A549 (cell line): ENCODE data around the gene KRT14. TPM values are rescaled to one million over a fixed set of nuclear protein-coding genes. Genes with fewer than 3 reads are reported as not detected.
A peak's percentile ranks its signal among the peaks of the same experiment; 100 is the strongest.
"Not testable (repeated sequence)": the region's sequence is repeated elsewhere in the genome, so short reads cannot be mapped to it uniquely, and the experiment has no call there.

ENCODE experiments used
- ATAC-seq, 2 experiments: fragments of 200-7000 bp in 1 of 2; fragments of >200 bp in 1 of 2; cut with Nextera tagmentation in 1 of 2; cut with Tn5 transposase in 1 of 2; 3 replicates each; pipeline versions ENCODE4 v1.8.0 to v1.9.1; 2018 to 2020; ENCODE audit warnings: mild to moderate bottlenecking in 1 of 2, moderate library complexity in 1 of 2
- CTCF ChIA-PET: fragments of 300-600 bp; sonication (Branson Sonifier 250); formaldehyde crosslinking; extraction: SDS; loops from one replicate; lab custom pipeline; 2021; ENCODE audit warnings: antibody characterized with exemption, inconsistent platforms; lab: Yijun Ruan, JAX
- POLR2A ChIA-PET: fragments of 350-600 bp; formaldehyde crosslinking; extraction: SDS; loops from one replicate; lab custom pipeline; 2021; ENCODE audit warnings: antibody characterized with exemption, inconsistent platforms; lab: Yijun Ruan, JAX
- DNase-seq, 2 experiments: peaks; one replicate each; pipeline versions ENCODE4 v3.0.0 to v3.0.0-alpha.2; 2011 to 2016; ENCODE audit warnings: low read depth in 1 of 2, low spot score in 1 of 2
- FAIRE-seq: peaks from 2 replicates; lab custom pipeline; 2011; peaks lifted over from hg19 to GRCh38; lab: Jason Lieb, UNC
- H3K27ac ChIP-seq, 2 experiments: fragments of >200 bp; sonication (Bioruptor Twin); formaldehyde crosslinking; 3 replicates each; pipeline ENCODE4 v1.5.1; 2016 to 2017
- H3K4me1 ChIP-seq: fragments of >200 bp; sonication (Bioruptor Twin); formaldehyde crosslinking; 3 replicates; pipeline ENCODE4 v1.6.1; 2016
- H3K4me2 ChIP-seq: fragments of >200 bp; sonication (Bioruptor Twin); formaldehyde crosslinking; 3 replicates; pipeline ENCODE4 v1.6.1; 2016
- H3K4me3 ChIP-seq: fragments of >200 bp; sonication (Bioruptor Twin); formaldehyde crosslinking; 3 replicates; pipeline ENCODE4 v1.5.1; 2016
- H3K9me3 ChIP-seq: fragments of >200 bp; sonication (Bioruptor Twin); formaldehyde crosslinking; 3 replicates; pipeline ENCODE4 v1.6.1; 2016
- ATOH8 ChIP-seq: fragments of 250-450 bp; sonication (Bioruptor Pico); IDR thresholded peaks from 2 replicates; pipeline ENCODE4 v1.5.0; 2020; ENCODE audit warnings: low read depth, mild to moderate bottlenecking, moderate library complexity
- BCL3 ChIP-seq: fragments of >200 bp; sonication (Bioruptor Twin); formaldehyde crosslinking; IDR thresholded peaks from 3 replicates; pipeline ENCODE4 v1.6.1; 2016
- E2F6 ChIP-seq: IDR thresholded peaks from 2 replicates; pipeline ENCODE4 v1.6.1; 2012; ENCODE audit warnings: low read depth, borderline replicate concordance
- EHMT2 ChIP-seq: fragments of 200-600 bp; sonication (generic); IDR thresholded peaks from 2 replicates; pipeline ENCODE4 v1.6.1; 2016; ENCODE audit warnings: antibody characterized with exemption, low read depth, mild to moderate bottlenecking, moderate library complexity
- ESRRA ChIP-seq: fragments of 150-350 bp; IDR thresholded peaks from 2 replicates; pipeline ENCODE4 v1.6.1; 2014; ENCODE audit warnings: mild to moderate bottlenecking, low read length, borderline replicate concordance
- FOSL2 ChIP-seq, 2 experiments: fragments of 450-650 bp in 1 of 2; fragments of >200 bp in 1 of 2; sonication (Bioruptor Twin) in 1 of 2; formaldehyde crosslinking; IDR thresholded peaks; 2 replicates each; pipeline versions ENCODE4 v1.5.0 to v1.6.1; 2016 to 2020; ENCODE audit warnings: mild to moderate bottlenecking in 1 of 2, moderate library complexity in 1 of 2
- HDAC2 ChIP-seq: fragments of 200-600 bp; sonication (generic); IDR thresholded peaks from 2 replicates; pipeline ENCODE4 v1.6.1; 2016
- HEYL ChIP-seq: fragments of 250-450 bp; sonication (Bioruptor Pico); IDR thresholded peaks from 2 replicates; pipeline ENCODE4 v1.8.0; 2021; ENCODE audit warnings: mild to moderate bottlenecking, moderate library complexity
- HMGXB4 ChIP-seq: fragments of 250-450 bp; sonication (Bioruptor Pico); IDR thresholded peaks from 2 replicates; pipeline ENCODE4 v1.5.0; 2021; ENCODE audit warnings: mild to moderate bottlenecking, moderate library complexity, borderline replicate concordance
- HOXB5 ChIP-seq: fragments of 250-450 bp; sonication (Bioruptor Pico); IDR thresholded peaks from 2 replicates; pipeline ENCODE4 v1.5.0; 2020; ENCODE audit warnings: mild to moderate bottlenecking, moderate library complexity
- JUN ChIP-seq, 2 experiments: fragments of >200 bp; sonication (Bioruptor Twin); formaldehyde crosslinking; IDR thresholded peaks; 2 replicates in 1 of 2; 3 replicates in 1 of 2; pipeline ENCODE4 v1.6.1; 2016 to 2017
- MAZ ChIP-seq: fragments of 150-350 bp; IDR thresholded peaks from 2 replicates; pipeline ENCODE4 v1.6.1; 2014; ENCODE audit warnings: antibody characterized with exemption, low read depth, low read length, borderline replicate concordance
- MYC ChIP-seq: IDR thresholded peaks from 2 replicates; pipeline ENCODE4 v1.6.1; 2012; ENCODE audit warnings: mild to moderate bottlenecking, inconsistent platforms, low read length, improper control_type of control experiment, borderline replicate concordance
- NR3C1 ChIP-seq: fragments of >200 bp; sonication (Bioruptor Twin); formaldehyde crosslinking; IDR thresholded peaks from 3 replicates; pipeline ENCODE4 v1.6.1; 2017
- RARB ChIP-seq: fragments of 250-450 bp; sonication (Bioruptor Pico); IDR thresholded peaks from 2 replicates; pipeline ENCODE4 v1.8.0; 2021; ENCODE audit warnings: mild to moderate bottlenecking, moderate library complexity
- USF2 ChIP-seq: fragments of 450-650 bp; IDR thresholded peaks from 2 replicates; pipeline ENCODE4 v1.6.1; 2014; ENCODE audit warnings: antibody characterized with exemption
- WGBS: methylation state at CpG from one replicate; pipeline ENCODE4 v1.1.6; 2017; ENCODE audit errors: missing lambda C conversion rate; 5-methylcytosine and 5-hydroxymethylcytosine counted together
- polyA plus RNA-seq, 4 experiments: library from polyadenylated mRNA; depleted of rRNA in 3 of 4; stranded (reverse); fragments of >200 nt; fragmentation: RNase III in 1 of 4; extraction: RNeasy Plus Mini Kit Qiagen cat#74134 plus additional on column Dnase treatment in 1 of 4; gene quantifications; 2 replicates in 3 of 4; 3 replicates in 1 of 4; pipeline ENCODE4 v1.2.3, GENCODE V29; 2011 to 2017

Gene KRT14
- polyA plus RNA-seq, 2 of the 4 experiments (the other 2 are of a cell fraction): 0.04 to 0.10 TPM

- H3K27ac ChIP-seq, DNase-seq, FAIRE-seq, ATAC-seq, H3K9me3 ChIP-seq, POLR2A ChIA-PET, H3K4me2 ChIP-seq, H3K4me3 ChIP-seq: not testable (repeated sequence)
- H3K4me1 ChIP-seq: peaks cover 12% of the 10 kb centered on the region
- 67% methylated on average over 9 of the region's 9 CpGs for WGBS
- CTCF ChIA-PET: interaction anchor here (1.0 to 2.2 kb wide), 5 partner anchors 20 to 999 kb away, joined by 3 to 7 read pairs (median 3); no protein-coding TSS in a partner anchor
These were observed 28.1 kb upstream of the KRT14 start for GRCh38 chr17:41614767-41615166.

- Histone ChIP-seq H3K9me3 (no peaks in the 10 kb centered on the region), H3K4me1 (peaks cover 12% of the 10 kb centered on the region), H3K4me2 (no peak overlapping the region), H3K4me3 (no peak overlapping the region), H3K27ac (0 out of 6 replicates have a peak overlapping the region, but pooled peaks of 1 of the 2 experiments have one; percentile 2)
- ATAC-seq: no peak
- ChIA-PET POLR2A (no interaction called here), CTCF (interaction anchor here (1.0 to 2.2 kb wide), 5 partner anchors 20 to 999 kb away, joined by 3 to 10 read pairs (median 3); no protein-coding TSS in a partner anchor)
- 81% methylated on average over 5 of the region's 5 CpGs for WGBS
- TF ChIP-seq EHMT2 (no peak), NR3C1 (no peak), RARB (no peak), BCL3 (no peak), HOXB5 (CRISPR knock-in tag) (no peak), HDAC2 (no peak), JUN (IDR thresholded peaks at IDR 0.05) (no peak), ESRRA (no peak), HEYL (CRISPR knock-in tag) (no peak), ATOH8 (no peak), HMGXB4 (CRISPR knock-in tag) (no peak), MYC (no peak), MAZ (no peak), USF2 (no peak)
- DNase-seq: no peak
- FAIRE-seq: no peak
These were observed 27.4 kb upstream of the KRT14 start for GRCh38 chr17:41614098-41614497.

GRCh38 chr17:41613277-41614082 lies 26.8 kb upstream of the KRT14 start:
- POLR2A ChIA-PET: no interaction called here

GRCh38 chr17:41612376-41613160 lies 25.9 kb upstream of the KRT14 start, which contains the start of gene KRT16:
TSS of gene KRT16 (minus strand) at chr17:41612767. CDS start at chr17:41612688, 79 bp downstream.
- peak within 1 kb of the TSS; percentile 36 to 73; a peak in 5 of 6 replicates for H3K27ac ChIP-seq
- H3K4me1 ChIP-seq: peaks cover 12% of the 10 kb centered on the region
- H3K9me3 ChIP-seq, POLR2A ChIA-PET, H3K4me3 ChIP-seq, FAIRE-seq: not testable (repeated sequence)
- DNase-seq (peak in 1 of 2 experiments; percentile 61), ATAC-seq (peak; percentile 32 to 40)
- CTCF ChIA-PET: interaction anchor here (1.0 to 2.1 kb wide), 2 partner anchors 63 to 64 kb away, joined by 3 to 10 read pairs; no protein-coding TSS in a partner anchor
- 56% methylated on average over 23 of the region's 31 CpGs for WGBS
- H3K4me2 ChIP-seq: peak within 1 kb of the TSS; percentile 45; the same call in 2 of the 3 replicates

More at GRCh38 chr17:41613277-41614082, 26.8 kb upstream of the KRT14 start:
- ATAC-seq (peak in 1 of 2 experiments; percentile 5; a peak in 1 of 6 replicates), FAIRE-seq (no peak), DNase-seq (no peak)
- CTCF ChIA-PET: interaction anchor here (1.0 to 2.2 kb wide), 3 partner anchors 35 to 65 kb away, joined by 3 to 10 read pairs (median 7); no protein-coding TSS in a partner anchor
- no peak overlapping the region for H3K4me3 ChIP-seq
- peak overlapping the region; percentile 36 to 73; a peak in 4 of 6 replicates for H3K27ac ChIP-seq
- TF ChIP-seq FOSL2 (IDR thresholded peaks at IDR 0.05): no peak
- TF ChIP-seq FOSL2 (CRISPR knock-in tag; IDR thresholded peaks at IDR 0.05): no peak
- no peak for TF ChIP-seq E2F6
- WGBS: 63% methylated on average over 8 of the region's 11 CpGs
- H3K9me3 ChIP-seq: no peaks in the 10 kb centered on the region
- peaks cover 12% of the 10 kb centered on the region for H3K4me1 ChIP-seq
- peak overlapping the region; percentile 45; the same call in 2 of the 3 replicates for H3K4me2 ChIP-seq
